ENCODE measurements around the gene LMBRD1.

GRCh38 chr6:69719602-69720193, 77.1 kb downstream of the LMBRD1 start:
- TF ChIP-seq CTCF (conservative IDR thresholded peaks at IDR 0.05; ENCODE audit: low read length): peak; percentile 62
- TF ChIP-seq EZH2phosphoT487 (IDR thresholded peaks at IDR 0.05; ENCODE audit: borderline replicate concordance): no peak
